ENCODE results near the gene TM9SF3.

TM9SF3 gene

DNA sequence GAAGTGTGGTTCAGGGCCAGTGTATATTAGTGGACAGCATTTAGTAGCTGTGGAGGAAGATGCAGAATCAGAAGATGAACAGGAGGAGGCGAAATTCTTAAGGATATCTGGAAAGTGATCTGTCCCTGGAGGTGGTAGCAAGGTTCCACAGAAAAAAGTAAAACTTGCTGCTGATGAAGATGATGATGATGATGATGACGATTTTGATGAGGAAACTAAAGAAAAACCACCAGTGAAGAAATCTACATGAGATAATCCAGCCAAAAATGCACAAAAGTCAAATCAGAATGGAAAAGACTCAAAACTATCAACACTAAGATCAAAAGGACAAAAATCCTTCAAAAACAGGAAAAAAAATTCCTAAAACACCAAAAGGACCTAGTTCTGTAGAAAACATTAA, 26.3 kb downstream of the TM9SF3 start:
- TF ChIP-seq, protein P1, sequence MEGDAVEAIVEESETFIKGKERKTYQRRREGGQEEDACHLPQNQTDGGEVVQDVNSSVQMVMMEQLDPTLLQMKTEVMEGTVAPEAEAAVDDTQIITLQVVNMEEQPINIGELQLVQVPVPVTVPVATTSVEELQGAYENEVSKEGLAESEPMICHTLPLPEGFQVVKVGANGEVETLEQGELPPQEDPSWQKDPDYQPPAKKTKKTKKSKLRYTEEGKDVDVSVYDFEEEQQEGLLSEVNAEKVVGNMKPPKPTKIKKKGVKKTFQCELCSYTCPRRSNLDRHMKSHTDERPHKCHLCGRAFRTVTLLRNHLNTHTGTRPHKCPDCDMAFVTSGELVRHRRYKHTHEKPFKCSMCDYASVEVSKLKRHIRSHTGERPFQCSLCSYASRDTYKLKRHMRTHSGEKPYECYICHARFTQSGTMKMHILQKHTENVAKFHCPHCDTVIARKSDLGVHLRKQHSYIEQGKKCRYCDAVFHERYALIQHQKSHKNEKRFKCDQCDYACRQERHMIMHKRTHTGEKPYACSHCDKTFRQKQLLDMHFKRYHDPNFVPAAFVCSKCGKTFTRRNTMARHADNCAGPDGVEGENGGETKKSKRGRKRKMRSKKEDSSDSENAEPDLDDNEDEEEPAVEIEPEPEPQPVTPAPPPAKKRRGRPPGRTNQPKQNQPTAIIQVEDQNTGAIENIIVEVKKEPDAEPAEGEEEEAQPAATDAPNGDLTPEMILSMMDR (IDR thresholded peaks at IDR 0.05): no peak

DNA sequence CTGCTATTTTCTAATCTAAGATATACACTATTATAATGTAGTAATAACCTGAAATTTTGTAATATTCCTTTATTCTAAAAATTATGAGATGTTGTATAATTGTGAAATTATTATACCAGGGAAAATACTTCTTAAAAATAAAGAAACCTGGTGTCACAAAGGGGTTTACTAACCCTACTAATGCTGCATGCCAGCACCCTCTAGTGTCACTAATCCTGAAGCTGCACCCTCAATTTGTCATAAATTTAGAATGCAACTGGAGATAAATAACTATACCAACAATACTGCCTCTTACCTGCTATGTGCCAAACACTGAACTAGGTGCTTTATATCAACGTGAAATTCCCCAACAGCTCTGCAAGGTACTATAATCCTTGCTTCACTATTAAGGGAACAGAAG, 30.8 kb downstream of the TM9SF3 start:
- TF ChIP-seq, protein P1 (IDR thresholded peaks at IDR 0.05): peak; percentile 79

DNA sequence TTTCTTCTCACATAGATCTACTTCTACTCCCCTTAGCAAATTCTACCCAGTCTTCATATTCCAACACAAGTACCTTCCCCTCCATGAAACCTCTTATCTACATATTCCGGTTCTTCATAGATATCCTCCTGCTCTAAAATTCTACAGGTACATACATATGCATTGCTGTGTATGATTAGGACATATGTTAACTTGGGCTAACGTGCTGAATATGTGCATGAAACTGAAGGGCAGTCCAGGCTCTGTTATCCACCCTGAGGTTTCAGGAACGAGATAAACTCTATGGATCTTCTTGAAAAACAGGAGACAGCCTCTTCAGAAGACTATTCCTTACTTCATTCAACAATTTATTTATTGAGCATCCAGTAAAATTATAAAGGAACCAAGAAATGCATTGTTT, 31.5 kb downstream of the TM9SF3 start:
- TF ChIP-seq, protein P1 (IDR thresholded peaks at IDR 0.05): no peak

DNA sequence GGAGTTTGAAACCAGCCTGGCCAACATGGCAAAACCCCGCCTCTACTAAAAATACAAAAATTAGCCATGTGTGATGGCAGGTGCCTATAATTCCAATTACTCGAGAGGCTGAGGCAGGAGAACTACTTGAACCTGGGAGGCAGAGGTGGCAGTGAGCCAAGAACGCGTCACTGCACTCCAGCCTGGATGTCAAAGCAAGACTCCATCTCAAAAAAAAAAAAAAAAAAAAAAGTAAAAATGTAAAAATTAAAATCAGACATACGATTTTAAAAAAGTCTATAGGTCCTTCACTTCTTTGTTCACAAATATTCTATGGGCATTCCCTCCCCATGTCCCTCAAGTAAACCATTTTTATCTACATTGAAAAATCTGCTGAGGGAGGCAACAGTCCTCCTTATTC, 38.2 kb downstream of the TM9SF3 start:
- TF ChIP-seq, protein P1 (IDR thresholded peaks at IDR 0.05): no peak

DNA sequence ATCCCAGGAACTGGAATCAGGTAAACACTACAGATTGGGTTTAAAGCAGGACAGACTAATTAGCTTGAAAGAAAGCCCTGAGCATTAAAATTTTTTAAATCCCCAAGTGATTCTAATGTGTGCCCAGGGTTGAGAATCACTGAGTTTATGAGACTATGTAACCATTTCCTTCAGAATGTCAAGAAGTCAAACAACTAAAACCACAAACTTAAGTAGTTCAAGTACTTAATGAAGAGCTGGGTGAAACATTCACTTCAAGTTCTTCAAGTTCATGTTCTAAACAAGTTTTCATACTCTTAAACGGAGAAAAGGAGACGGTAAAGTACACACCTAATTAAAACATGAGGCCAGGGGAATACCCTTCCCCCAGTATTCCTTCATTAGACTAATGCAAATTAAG, 44.9 kb downstream of the TM9SF3 start:
- TF ChIP-seq, protein P1 (IDR thresholded peaks at IDR 0.05): no peak

DNA sequence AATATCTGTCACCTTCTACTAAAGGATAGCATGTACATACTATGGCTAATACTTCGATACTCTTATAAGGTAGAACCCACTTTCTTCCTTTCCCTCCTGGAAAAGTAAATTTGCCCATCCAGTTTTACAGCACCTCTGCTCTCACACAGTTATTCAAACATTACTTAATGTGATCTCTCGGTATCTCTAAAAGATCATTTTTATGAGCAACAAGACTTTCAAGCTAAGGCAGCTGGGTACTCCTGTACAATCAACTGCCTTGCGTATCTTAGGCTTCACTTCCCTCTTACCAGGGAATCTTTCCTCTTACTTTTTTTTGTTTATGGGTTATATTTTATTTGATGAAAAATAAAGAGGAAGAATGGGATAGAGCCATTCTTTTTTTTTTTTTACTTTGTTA, 46.6 kb downstream of the TM9SF3 start:
- TF ChIP-seq, protein P1 (IDR thresholded peaks at IDR 0.05): no peak

DNA sequence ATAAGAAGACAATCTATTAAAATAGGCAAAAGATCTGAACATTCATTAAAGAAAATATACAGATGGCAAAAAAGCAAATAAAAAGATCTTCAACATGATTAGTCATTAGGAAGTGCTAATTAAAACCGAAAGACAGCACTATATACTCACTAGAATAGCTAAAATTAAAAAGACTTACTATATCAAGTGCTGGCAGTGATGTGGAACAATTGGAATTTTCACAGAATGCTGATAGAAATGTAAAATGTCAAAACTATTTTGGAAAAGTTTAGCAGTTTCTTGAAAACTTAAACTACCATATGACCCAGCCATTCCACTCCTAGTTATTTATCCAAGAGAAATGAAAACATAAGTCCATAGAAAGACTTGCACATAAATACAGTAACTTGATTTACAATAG, 48.1 kb downstream of the TM9SF3 start:
- TF ChIP-seq, protein P1 (IDR thresholded peaks at IDR 0.05): no peak

DNA sequence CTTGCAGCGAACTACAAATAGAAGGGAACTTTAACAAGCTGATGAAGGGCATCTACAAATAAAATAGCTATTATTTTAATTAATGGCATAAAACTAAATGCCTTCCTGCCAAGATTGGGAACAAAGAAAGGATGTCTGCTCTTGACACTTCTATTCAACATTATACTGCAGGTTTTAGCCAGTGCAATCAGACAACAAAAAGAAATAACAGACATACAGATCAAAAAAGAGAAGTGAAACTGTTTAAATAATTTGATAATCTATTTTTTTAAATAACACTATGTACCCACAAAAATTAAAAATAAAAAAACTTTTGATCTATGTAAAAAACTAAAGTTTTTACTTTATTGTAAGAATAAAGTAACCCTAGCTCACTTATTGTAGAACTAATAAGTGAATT, 50.7 kb downstream of the TM9SF3 start:
- TF ChIP-seq, protein P1 (IDR thresholded peaks at IDR 0.05): no peak
